ENCODE measurements around the gene GPC6.

- TF ChIP-seq, protein P1, sequence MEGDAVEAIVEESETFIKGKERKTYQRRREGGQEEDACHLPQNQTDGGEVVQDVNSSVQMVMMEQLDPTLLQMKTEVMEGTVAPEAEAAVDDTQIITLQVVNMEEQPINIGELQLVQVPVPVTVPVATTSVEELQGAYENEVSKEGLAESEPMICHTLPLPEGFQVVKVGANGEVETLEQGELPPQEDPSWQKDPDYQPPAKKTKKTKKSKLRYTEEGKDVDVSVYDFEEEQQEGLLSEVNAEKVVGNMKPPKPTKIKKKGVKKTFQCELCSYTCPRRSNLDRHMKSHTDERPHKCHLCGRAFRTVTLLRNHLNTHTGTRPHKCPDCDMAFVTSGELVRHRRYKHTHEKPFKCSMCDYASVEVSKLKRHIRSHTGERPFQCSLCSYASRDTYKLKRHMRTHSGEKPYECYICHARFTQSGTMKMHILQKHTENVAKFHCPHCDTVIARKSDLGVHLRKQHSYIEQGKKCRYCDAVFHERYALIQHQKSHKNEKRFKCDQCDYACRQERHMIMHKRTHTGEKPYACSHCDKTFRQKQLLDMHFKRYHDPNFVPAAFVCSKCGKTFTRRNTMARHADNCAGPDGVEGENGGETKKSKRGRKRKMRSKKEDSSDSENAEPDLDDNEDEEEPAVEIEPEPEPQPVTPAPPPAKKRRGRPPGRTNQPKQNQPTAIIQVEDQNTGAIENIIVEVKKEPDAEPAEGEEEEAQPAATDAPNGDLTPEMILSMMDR (conservative IDR thresholded peaks at IDR 0.05): no peak
- no peak for TF ChIP-seq EZH2 (IDR thresholded peaks at IDR 0.05; ENCODE audit: low read depth)
Measured at GRCh38 chr13:93356469-93356868, 129.9 kb downstream of the GPC6 start.
